NCI-H748 (cell line): ENCODE measurements around the gene GAN.

ENCODE experiments used
- DNase-seq: peaks from one replicate; lab custom pipeline; 2025; ENCODE audit not compliant: unreplicated experiment; lab: John Stamatoyannopoulos, UW

The GAN gene, protein sequence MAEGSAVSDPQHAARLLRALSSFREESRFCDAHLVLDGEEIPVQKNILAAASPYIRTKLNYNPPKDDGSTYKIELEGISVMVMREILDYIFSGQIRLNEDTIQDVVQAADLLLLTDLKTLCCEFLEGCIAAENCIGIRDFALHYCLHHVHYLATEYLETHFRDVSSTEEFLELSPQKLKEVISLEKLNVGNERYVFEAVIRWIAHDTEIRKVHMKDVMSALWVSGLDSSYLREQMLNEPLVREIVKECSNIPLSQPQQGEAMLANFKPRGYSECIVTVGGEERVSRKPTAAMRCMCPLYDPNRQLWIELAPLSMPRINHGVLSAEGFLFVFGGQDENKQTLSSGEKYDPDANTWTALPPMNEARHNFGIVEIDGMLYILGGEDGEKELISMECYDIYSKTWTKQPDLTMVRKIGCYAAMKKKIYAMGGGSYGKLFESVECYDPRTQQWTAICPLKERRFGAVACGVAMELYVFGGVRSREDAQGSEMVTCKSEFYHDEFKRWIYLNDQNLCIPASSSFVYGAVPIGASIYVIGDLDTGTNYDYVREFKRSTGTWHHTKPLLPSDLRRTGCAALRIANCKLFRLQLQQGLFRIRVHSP

DNA sequence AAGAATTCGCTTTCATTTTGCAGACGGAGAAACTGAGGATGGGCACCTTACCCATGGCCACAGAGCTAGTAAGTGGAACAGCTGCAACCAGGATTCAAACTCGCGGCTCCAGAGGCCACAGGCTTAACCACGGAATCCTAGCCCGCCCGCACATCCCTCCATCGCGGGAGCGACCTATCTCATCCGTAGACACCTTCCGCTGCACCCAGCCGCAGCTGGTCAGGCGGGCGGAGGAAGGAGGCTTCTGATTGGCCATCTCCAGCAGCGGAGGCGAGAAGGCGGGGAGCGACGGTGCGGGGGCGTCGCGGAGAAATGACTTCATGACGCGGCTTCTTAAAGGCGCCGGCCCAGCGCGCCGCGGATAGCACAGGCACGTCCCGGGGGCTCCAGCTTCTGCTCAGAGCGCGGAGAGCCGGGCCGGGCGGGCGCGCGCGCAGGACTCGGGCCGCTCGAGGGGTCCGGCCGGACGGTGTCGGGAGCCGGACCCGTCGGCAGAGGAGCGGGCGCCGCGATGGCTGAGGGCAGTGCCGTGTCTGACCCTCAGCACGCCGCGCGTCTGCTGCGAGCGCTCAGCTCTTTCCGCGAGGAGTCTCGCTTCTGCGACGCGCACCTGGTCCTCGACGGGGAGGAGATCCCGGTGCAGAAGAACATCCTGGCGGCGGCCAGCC, at the start of gene GAN:
GAN (plus strand) TSS at position 360 of the 668 bp plus-strand sequence; CDS start at position 512, 152 bp downstream.
- peak; percentile 95 for DNase-seq

DNA sequence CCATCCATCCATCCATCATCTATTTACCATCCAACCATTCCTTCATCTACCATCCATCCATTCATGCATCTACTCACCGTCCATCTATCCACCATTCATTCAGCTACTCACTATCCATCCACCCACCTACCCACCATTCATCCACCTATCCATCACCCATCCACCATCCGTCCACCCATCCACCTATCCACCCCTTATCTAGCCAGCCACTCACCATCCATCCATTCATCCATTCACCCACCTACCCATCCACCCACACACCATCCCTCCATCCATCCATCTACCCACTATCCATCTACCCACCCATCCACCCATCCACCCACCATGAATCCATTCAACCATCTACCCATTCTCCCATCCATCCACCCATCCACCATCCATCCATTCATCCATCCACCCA, 49.7 kb upstream of the GAN start:
- DNase-seq, result no peak

DNA sequence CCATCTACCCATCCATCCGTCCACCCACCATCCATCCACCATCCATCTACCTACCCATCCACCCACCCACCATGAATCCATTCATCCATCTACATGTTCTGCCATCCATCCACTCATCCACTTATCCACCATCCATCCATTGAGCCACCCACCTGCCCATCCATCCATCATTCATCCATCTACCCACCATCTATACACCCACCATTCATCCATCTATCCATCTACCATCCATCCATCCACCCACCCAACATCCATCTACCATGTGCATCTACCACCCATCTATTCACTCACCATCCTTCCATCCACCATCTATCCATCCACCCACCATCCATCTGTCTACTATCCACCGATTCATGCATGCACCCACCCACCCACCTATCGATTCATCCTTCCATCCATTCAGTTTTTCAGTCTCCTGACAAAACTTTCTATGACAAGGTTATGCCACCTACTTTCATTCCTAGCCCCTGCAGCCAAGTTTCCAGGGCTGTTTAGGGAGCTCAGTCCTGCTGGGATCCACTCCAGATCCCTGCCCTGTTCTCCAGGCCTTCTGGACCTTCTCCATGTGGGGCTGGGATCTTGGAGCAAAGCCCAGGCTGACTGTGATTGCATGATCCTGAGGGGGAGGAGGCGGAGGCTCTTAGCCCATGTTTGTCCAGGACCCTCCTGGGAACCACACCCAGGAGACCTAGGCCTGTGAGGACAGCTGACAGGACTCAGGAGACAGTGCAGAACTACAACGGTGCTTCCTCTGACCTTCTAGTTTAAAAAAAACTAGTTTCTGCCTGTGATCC, 48.9 kb upstream of the GAN start:
- no peak for DNase-seq

DNA sequence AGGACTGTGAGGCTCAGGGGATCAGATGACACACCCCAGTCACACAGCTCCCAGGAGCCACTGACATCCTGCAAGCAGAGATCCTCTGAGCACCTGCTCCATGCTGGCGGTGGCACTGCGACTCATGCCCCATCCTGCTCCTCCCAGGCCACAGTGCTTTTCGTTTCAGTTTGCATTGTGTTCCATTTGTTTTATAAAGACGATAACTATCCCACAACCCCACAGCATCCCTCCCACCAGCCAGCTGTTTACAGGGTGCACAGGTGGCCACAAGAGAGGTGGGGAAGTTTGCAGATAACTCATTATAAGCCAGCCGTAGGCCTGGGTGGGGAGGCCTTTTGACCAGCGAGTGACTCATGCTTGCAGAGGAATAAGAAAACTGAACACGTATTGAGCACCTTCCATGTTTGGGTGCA, 48.1 kb upstream of the GAN start:
- DNase-seq, result no peak

DNA sequence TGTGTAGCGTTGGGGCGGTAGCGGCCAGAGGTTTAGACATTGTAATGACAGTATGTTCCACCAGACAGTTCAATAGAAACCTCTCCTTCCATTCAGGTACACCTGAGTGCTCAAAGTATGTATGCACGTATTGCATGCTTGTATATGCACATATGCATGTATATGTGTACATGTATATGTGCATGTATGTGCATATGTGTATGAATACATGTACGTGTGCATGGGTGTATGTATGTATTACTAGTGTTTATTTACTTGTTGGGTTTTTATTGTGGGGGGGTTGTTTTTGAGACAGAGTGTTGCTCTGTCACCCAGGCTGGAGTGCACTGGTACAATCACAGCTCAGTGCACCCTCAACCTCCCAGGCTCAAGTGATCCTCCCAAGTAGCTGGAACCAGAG, 46.3 kb upstream of the GAN start:
- no peak for DNase-seq

DNA sequence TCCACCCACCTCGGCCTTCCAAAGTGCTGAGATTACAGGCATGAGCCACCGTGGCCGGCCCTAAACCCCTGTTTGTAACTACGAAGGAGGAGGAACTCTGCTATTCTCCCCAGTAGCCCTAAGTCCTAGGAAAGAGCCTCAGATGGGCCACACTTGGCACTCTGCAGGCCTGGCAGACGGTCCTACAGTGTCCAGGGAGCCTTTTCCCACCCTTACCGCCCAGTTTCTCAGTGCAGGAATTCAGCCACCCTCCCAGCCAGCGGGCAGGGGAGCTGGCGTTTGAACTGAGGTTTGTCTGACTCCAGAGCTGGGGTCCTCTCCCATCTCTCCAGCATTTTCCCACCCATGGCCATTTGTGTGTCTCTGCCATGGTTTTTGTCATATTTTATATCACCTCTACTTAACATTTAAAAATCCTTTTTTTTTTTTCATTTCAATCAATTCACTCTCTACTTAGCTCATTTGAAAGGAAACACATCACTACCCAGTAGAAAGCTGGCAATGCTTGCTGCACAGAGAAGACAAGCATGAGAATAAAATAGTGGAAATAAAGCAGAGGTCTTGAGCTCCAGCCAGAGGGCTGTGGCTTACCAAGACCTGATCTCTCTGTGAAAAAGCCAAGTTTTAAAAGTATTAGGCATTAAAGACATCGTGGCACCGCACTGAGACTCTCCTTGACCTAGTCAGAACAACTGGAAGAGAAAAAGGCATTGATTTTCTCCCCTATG, 41.4 kb upstream of the GAN start:
- no peak for DNase-seq

DNA sequence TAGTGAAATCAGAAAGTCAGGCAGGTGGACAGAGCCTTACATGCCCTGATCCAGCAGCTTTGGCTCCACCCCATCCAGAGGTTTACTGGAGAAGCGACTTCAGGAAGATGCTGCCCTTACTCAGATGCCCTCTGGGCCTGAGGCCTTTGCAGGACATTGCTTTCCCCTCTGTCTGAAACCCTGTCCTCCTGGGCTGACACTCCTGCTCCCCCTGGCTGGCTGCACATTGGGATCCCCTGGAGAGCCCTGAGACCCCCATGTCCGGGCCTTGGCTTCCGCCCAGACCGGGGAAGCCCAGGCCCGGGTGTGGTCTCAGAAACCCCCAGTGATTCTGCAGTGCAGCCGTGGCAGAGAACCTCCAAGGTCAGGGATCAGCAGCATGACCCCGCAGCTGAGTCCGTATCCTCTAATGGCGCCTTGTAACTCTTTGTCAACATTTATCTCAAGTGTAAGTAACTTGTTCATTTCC, 39.7 kb upstream of the GAN start:
- DNase-seq, result no peak

DNA sequence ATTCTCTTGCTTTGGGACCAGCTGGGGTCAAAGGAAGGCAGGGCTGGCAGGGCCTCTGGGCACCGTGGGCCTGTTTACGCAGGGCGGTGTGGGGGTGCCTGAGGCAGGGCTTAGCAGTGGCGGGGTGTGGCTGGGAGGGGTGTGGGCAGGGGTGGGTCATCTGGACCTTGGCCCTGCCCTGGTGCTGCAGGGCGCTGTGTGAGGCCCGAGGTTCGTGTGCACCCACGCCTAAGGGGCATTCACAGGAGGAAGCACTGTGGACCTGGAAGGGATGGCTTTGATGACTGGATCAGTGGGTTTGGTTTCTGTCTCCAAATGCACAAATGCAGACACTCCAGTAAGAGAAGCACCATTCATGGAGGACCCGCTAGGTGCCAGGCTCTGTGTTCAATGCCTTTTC, 39.0 kb upstream of the GAN start:
- no peak for DNase-seq

DNA sequence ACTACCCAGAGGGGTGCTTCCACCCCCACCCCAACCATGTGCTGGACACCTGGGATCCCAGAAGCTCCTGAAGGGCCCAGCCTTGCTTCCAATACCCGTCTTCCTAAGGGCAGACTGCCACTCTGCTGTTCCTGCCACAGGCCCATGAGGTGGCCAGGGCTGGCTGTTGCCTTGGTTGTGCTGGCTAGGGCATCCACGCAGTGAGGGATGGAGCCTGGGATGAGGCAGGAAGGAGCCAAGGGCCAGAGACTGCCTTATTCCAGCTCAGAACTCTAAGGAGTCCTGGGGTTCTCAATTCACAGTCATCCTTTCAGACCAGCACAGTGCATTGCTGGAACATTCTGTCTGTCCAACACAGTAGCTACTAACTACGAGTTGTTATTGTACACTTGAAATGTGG, 38.4 kb upstream of the GAN start:
- DNase-seq, result no peak

DNA sequence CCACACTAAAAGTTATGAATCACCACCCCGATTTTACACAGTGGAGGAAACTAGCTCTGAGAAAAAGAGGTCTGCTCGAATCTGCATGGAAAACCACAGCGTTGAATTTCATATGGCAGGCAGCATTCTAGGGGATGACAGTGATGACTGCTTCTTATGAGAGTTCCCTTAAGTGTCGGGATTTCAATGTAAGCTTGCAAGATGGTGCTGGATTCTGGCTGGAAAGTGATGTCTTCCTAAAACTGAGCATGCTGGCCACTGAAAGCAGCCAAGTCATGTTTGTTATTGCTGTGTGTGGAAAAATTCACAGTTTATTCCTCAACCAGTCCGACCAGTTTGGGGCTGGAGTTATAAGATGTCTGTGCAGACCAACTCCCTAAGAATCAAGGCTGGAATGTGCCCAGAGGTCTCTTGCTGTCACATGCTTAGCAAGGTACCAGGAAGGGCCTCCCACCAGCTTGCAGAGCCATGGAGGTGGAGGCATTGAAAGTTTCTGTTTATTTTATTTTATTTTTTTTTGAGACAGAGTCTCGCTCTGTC, 37.2 kb upstream of the GAN start:
- DNase-seq, result no peak

DNA sequence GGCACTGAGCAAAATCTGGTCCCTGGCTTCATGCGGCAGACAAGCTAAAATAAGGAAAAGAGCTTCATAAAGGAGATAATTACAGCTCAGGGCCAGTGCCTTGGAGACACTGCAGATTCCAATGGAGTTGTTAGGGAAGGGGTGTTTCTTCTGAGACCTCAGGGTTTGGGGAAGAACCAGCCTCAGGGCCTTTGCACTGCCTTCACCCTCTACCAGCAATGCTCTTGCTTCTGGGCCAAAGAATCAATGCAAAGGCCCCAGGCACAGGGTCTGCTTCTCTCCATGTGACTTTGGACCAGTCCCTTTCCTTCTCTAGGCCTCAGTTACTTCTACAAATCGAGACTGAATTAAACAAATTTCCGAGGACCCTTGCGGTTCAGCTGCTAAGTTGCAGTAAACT, 36.2 kb upstream of the GAN start:
- DNase-seq, result no peak

DNA sequence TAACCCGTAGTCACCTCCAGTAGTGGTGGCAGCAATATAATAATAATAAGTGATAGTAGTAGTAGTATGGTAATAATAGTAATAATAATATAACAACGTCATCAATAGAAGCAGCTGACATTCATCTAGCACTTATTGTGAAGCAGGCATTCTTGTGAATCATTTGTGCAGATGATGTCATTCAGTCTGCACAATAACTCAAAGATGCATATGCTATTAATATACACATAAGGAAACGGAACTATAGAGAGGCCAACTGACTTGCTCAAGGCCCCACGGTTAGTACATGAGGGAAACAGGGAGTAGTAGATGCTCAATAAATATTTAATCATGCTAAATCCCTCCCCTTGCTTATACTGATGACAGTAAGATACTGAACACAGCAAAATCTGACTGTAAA, 35.4 kb upstream of the GAN start:
- no peak for DNase-seq

DNA sequence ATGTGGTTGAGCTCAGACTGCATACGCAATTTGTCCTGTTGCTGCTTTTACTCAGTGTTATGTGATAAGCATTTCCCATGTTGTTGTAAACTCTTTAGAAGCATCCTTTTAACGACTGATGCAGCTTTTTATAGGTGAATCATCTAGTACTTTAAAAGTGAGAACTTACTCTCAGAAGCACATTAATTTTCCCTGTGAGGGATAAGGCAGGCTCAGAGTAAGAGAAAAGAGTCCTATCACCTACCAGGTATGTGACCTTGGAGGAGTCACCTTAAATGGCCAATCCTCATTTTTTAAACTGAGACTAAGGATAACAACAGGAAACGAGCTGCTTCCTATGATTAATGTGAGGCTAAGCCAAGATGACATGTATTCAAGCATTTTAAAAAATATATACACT, 34.4 kb upstream of the GAN start:
- no peak for DNase-seq

DNA sequence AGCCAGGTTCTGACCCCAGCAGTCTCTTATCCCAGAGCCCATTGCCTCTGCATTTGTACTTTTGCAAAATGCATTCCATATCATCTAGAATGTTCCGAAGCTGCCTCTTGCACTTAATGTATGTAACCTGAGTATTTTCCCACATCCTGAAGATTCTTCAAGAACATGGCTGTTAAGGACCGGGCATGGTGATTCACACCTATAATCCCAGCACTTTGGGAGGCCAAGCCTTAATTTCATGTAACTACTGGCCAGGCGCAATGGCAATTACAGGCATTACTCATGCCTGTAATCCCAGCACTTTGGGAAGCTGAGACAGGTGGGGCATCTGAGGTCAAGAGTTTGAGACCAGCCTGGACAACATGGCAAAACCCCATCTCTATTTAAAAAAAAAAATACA, 31.7 kb upstream of the GAN start:
- DNase-seq, result no peak

DNA sequence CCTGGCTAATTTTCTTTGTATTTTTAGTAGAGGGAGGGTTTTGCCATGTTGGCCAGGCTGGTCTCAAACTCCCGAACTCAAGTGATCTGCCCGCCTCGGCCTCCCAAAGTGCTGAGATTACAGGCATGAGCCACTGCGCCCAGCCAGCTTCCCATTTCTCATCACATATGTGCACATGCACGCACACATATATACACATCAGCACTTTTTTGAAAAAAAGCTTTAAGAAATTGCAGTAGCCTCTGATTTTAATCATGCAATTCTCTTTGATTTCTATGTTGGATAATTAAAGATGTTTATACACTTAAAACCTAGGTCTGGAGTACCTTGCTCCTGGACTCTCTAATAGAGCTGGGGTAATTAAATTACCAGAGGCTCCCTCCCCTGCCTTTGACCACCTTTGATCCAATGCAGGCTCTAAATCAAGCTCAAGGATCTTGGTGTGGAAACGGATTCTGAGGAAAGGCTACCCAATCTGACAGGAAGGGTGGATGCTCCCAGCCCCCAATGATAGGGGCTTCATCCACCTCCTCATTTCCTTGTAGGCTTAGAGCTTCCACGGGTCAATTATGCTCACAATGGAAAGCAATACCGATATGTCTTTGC, 29.7 kb upstream of the GAN start:
- DNase-seq, result no peak

DNA sequence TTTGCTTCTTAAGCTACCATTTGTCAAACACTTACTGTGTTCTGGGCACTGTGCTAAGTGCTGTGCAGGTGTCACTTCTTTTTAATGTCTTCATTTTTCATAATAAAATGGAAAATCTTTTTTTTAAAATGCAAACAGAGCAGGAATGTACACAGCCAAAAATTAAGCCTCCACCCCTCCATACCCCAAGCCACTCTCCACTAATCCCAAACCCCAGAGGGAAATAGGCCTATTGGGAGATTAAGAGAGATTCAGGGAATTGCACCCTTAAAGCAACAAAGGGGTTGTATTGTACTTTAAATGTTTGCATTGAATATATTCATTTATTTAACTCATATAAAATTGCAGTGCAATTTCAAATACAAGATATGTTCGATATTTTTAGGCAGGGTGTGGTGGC, 28.6 kb upstream of the GAN start:
- no peak for DNase-seq

DNA sequence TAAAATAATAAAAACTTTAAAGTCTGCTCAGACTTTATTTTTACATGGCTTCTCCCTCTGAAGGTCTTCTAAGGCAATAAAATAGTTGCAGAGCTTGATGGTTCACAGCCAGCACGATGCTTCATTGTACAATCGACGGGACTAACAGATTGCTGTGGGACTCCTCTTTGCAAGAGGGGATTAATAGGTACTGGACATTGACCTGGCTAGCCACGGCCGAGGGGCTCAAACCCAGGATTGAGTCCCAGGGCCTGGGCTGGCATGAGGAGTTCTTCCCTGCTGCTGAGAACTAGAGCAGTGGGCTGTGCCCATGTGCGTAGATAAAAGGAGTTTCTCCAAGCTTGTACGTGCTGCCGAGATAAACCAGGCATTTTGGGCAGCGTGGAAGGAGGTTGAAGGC, 23.6 kb upstream of the GAN start:
- DNase-seq, result no peak

DNA sequence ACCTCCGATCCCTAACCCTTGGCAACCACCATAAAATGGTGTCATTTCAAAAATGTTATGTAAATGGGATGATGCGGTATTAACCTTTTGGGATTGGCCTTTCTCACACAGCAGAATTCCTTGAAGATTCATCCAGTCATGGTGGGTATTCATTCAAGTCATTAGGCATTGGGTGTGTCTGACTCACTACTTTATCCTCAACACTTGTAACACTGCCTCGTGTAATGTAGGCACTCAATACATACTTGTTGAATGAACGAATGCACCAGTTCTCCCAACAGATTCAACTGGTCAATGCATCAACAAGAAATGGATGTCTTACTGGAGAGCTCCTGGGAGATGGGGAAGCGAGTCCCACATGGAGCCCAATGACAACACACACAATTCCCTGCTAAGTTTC, 21.8 kb upstream of the GAN start:
- DNase-seq, result no peak

DNA sequence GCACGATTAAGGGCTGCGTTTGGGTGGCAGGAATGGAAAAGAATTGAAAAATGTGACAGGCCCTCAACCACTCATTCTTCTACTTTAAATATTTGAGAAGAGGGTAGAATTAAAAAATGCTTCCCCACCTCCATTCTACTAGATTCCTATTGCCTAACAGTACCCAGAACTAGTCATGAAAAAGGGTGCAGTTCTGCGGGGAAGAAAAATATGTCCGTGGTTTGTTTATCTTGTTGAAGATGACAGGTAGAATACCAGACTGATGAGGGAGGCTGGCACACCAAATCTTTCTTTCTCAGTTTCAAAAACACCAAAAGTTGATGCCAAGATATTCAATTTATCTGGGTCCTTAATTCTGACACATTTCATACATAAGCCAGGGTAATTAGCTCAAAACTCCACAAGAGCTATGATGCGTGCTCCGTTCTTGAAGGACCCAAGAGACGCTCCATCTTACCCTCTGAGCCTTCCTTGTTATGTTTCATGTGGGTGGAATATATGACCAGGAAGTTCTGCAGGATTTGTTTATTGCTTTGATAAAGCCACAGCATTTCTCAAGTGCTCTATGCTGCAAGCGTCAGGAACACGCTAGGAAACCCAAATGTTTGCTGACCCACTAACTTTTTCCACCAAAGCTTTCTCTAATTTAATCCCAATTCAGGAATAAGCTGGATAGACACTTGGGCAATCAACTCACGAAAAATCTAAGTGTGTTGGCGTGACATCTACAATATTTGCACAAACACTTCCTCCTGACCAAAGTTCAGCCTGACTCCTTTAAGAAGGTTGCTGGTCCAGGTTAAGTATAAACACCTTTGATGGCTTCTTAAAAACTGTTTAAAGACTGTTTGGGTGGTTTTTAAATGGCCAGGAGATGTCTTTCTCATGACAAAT, 20.6 kb upstream of the GAN start:
- DNase-seq, result no peak
